GM12891 (cell line): ENCODE results near the gene FNTB.

Source experiments
- PAX5 ChIP-seq: IDR thresholded peaks from 2 replicates; pipeline ENCODE4 v1.6.1; 2011; ENCODE audit warnings: low read length, moderate library complexity, mild to moderate bottlenecking; ENCODE audit not compliant: insufficient read depth, severe bottlenecking
- POLR2A ChIP-seq: IDR thresholded peaks from 2 replicates; pipeline ENCODE4 v1.6.1; 2011; ENCODE audit warnings: low read depth, low read length, control low read depth
- POLR2AphosphoS5 ChIP-seq: IDR thresholded peaks from 2 replicates; pipeline ENCODE4 v1.6.1; 2011; ENCODE audit warnings: low read depth, low read length, control low read depth
- POU2F2 ChIP-seq: IDR thresholded peaks from 2 replicates; pipeline ENCODE4 v1.6.1; 2011; ENCODE audit warnings: low read depth, mild to moderate bottlenecking, control low read depth, low read length, moderate library complexity
- SPI1 ChIP-seq: IDR thresholded peaks from 2 replicates; pipeline ENCODE4 v1.6.1; 2011; ENCODE audit warnings: low read depth, low read length, control low read depth
- TAF1 ChIP-seq: IDR thresholded peaks from 2 replicates; pipeline ENCODE4 v1.6.1; 2011; ENCODE audit warnings: low read depth, low read length, control low read depth

GRCh38 chr14:64937821-64938193 is 48.9 kb upstream of the FNTB start:
- no peak for TF ChIP-seq POLR2AphosphoS5
- no peak for TF ChIP-seq POLR2A
- TF ChIP-seq TAF1, result no peak
- no peak for TF ChIP-seq SPI1
- no peak for TF ChIP-seq POU2F2
- TF ChIP-seq PAX5, result no peak
